ENCODE data around the gene GREM2. TPM values are rescaled to one million over a fixed set of nuclear protein-coding genes. Genes with fewer than 3 reads are reported as not detected.

GREM2 gene
- total and polyA plus RNA-seq, 2 of the 4 experiments (the other 2 are of a cell fraction) = 3.0 to 14.2 TPM

- Histone ChIP-seq H3K27ac (ENCODE audit: insufficient read depth, low read length) (no peak overlapping the region), H4K5ac (ENCODE audit: low read depth, low read length) (no peak overlapping the region), H2BK120ac (ENCODE audit: low read depth, low read length) (no peak overlapping the region), H4K8ac (ENCODE audit: low read depth in 2 of 2, low read length in 2 of 2) (no peak overlapping the region), H4K91ac (ENCODE audit: insufficient read depth, low read depth, low read length) (no peak overlapping the region), H3K79me1 (ENCODE audit: low read depth in 1 of 2, low read length in 2 of 2) (no peaks in the 10 kb centered on the region), H2BK20ac (ENCODE audit: low read depth, low read length) (no peak overlapping the region; the same call in 1 of the 2 replicates), H3K36me3 (ENCODE audit: control insufficient read depth, insufficient read depth, low read length) (no peaks in the 10 kb centered on the region), H3K4ac (ENCODE audit: low read depth, low read length) (no peak overlapping the region), H3K14ac (replicated peaks; ENCODE audit: low read depth, low read length) (no peak overlapping the region), H3K9ac (ENCODE audit: low read depth, low read length) (no peak overlapping the region), H3K4me2 (ENCODE audit: low read depth, low read length) (no peak overlapping the region), H2AK9ac (replicated peaks; ENCODE audit: low read depth, low read length, poor library complexity) (no peak overlapping the region), H3K18ac (ENCODE audit: low read depth, low read length) (no peak overlapping the region), H4K20me1 (ENCODE audit: insufficient read depth, low read length) (no peaks in the 10 kb centered on the region), H3K9me3 (ENCODE audit: control insufficient read depth, insufficient read depth, low read length) (no peaks in the 10 kb centered on the region), H3K27me3 (ENCODE audit: control insufficient read depth, insufficient read depth, low read length) (no peaks in the 10 kb centered on the region), H2BK15ac (ENCODE audit: low read depth, low read length) (no peak overlapping the region), H3K9me1 (ENCODE audit: insufficient read depth, low read length) (no peaks in the 10 kb centered on the region), H3K4me3 (ENCODE audit: insufficient read depth, low read depth, low read length) (no peak overlapping the region), H2BK5ac (ENCODE audit: low read depth, low read length, poor library complexity, severe bottlenecking) (no peak overlapping the region), H3K56ac (ENCODE audit: extremely low read depth, insufficient read depth, low read length) (no peak overlapping the region), H3K4me1 (ENCODE audit: control insufficient read depth, insufficient read depth, low read length) (no peaks in the 10 kb centered on the region), H2AFZ (replicated peaks; ENCODE audit: low read length, poor library complexity) (no peak overlapping the region), H2AK5ac (ENCODE audit: low read depth, low read length) (no peak overlapping the region), H3K23ac (ENCODE audit: low read depth, low read length) (no peak overlapping the region)
- in situ Hi-C loops (cut with MboI; ENCODE audit: low sequenced_read_pairs) = no loop called here
- 89% methylated on average over 3 of the region's 6 CpGs; no CpG with 5 or more reads in 1 of the 2 experiments for WGBS, 2 experiments (ENCODE audit: extremely low coverage in 2 of 2, insufficient read length in 1 of 2)
- POLR2A ChIA-PET (ENCODE audit: unreplicated experiment) = no interaction called here
- BruUV-seq (replicated peaks) = no TSS peak
- intact Hi-C loops (cut with micrococcal nuclease) = no loop called here
- TF ChIP-seq CTCF (conservative IDR thresholded peaks at IDR 0.05; ENCODE audit: low read depth, low read length) (no peak), MAFK (IDR thresholded peaks at IDR 0.05; ENCODE audit: low read depth, low read length) (no peak), MXI1 (IDR thresholded peaks at IDR 0.05; ENCODE audit: borderline replicate concordance, low read depth, low read length) (no peak), CHD1 (IDR thresholded peaks at IDR 0.05; ENCODE audit: low read depth, low read length) (no peak), NFE2L2 (IDR thresholded peaks at IDR 0.05; ENCODE audit: low read depth, low read length) (no peak), ELK1 (IDR thresholded peaks at IDR 0.05; ENCODE audit: borderline replicate concordance, low read depth, low read length) (no peak), RCOR1 (IDR thresholded peaks at IDR 0.05; ENCODE audit: insufficient replicate concordance, low read length) (no peak), FOS (IDR thresholded peaks at IDR 0.05; ENCODE audit: low read depth, low read length) (no peak), USF2 (IDR thresholded peaks at IDR 0.05; ENCODE audit: low read depth, low read length) (no peak), BHLHE40 (IDR thresholded peaks at IDR 0.05; ENCODE audit: low read depth, low read length) (no peak), RFX5 (IDR thresholded peaks at IDR 0.05; ENCODE audit: low read depth, low read length) (no peak)
- DNase-seq (no peak), ATAC-seq (ENCODE audit: low read depth) (no peak)
- CTCF ChIA-PET = no interaction called here
- dilution Hi-C loops (cut with HindIII; ENCODE audit: low sequenced_read_pairs, unreplicated experiment) = no loop called here
These were observed 127.0 kb downstream of the GREM2 start for GRCh38 chr1:240484804-240485443.

All from IMR-90 (cell line).